ENCODE results near the gene SLC4A7. TPM values are rescaled to one million over a fixed set of nuclear protein-coding genes. Genes with fewer than 3 reads are reported as not detected.

Gene SLC4A7
- total and polyA plus RNA-seq, 10 of the 15 experiments (the other 5 are each of a cell fraction or from before 2014, with no cell fraction given) = 4.4 to 41.4 (median 18.3) TPM

- no TSS peak for BruUV-seq (replicated peaks)
- no peak overlapping the region for H3K4me3 ChIP-seq
- no peak for ATAC-seq
- H3K4me1 ChIP-seq (ENCODE audit: control insufficient read depth, insufficient read depth, low read length) = no peaks in the 10 kb centered on the region
- H4K20me1 ChIP-seq (ENCODE audit: control insufficient read depth, insufficient read depth) = no peaks in the 10 kb centered on the region
- no peaks in the 10 kb centered on the region for H3K9me3 ChIP-seq (replicated peaks; ENCODE audit: control insufficient read depth, insufficient read depth, low read length)
- no peak for DNase-seq (ENCODE audit: low read depth, low spot score)
- no peaks in the 10 kb centered on the region for H3K27me3 ChIP-seq (replicated peaks in 1 of 2; ENCODE audit: control insufficient read depth in 2 of 2, insufficient read depth in 2 of 2, low read length in 1 of 2)
- TF ChIP-seq BRCA1 (IDR thresholded peaks at IDR 0.05; ENCODE audit: low read depth, low read length) (no peak), NRF1 (conservative IDR thresholded peaks at IDR 0.05; ENCODE audit: low read depth, low read length) (no peak), ZBTB4 (CRISPR knock-in tag; IDR thresholded peaks at IDR 0.05) (no peak), E2F4 (IDR thresholded peaks at IDR 0.05; ENCODE audit: low read depth, low read length) (no peak), MAX (IDR thresholded peaks at IDR 0.05; ENCODE audit: low read depth, low read length) (no peak), RBBP5 (conservative IDR thresholded peaks at IDR 0.05) (no peak), CHD2 (IDR thresholded peaks at IDR 0.05; ENCODE audit: borderline replicate concordance, low read depth, low read length) (no peak), ZNF24 (IDR thresholded peaks at IDR 0.05) (no peak), ATF3 (IDR thresholded peaks at IDR 0.05; ENCODE audit: borderline replicate concordance, extremely low read depth, low read depth, low read length) (no peak), ZNF592 (IDR thresholded peaks at IDR 0.05) (no peak), NFXL1 (IDR thresholded peaks at IDR 0.05; ENCODE audit: borderline replicate concordance) (no peak), SIX5 (IDR thresholded peaks at IDR 0.05; ENCODE audit: low read depth, low read length, severe bottlenecking) (no peak), CHD4 (IDR thresholded peaks at IDR 0.05) (no peak), CREB1 (IDR thresholded peaks at IDR 0.05; ENCODE audit: low read depth) (no peak)
- no peak overlapping the region for H3K27ac ChIP-seq (ENCODE audit: control insufficient read depth, insufficient read depth)
- H3K9ac ChIP-seq (ENCODE audit: control insufficient read depth, insufficient read depth, low read length) = no peak overlapping the region
- ChIA-PET POLR2A (no interaction called here), CTCF (interaction anchor here (1.1 kb wide), 1 partner anchor 9 kb away, joined by 3 read pairs; no protein-coding TSS in a partner anchor), SMC1A (ENCODE audit: uncharacterized antibody, unreplicated experiment) (interaction anchor here (0.6 to 1.5 kb wide), 3 partner anchors 10 to 193 kb away, joined by 3 to 5 read pairs (median 4); no protein-coding TSS in a partner anchor), RAD21 (ENCODE audit: unreplicated experiment) (no interaction called here)
- H3K36me3 ChIP-seq (ENCODE audit: control insufficient read depth in 2 of 2, insufficient read depth in 2 of 2, low read length in 1 of 2) = no peaks in the 10 kb centered on the region
- H3K4me2 ChIP-seq (ENCODE audit: control insufficient read depth, insufficient read depth) = no peak overlapping the region
- in situ Hi-C loops (cut with MboI) = loop anchor here (10.0 kb wide), 1 partner anchor 857 kb away; the partner anchor contains the start of genes AZI2 and ZCWPW2
- WGBS (ENCODE audit: insufficient coverage, insufficient replicate concordance, low lambda C conversion rate, missing lambda C conversion rate) = 38% methylated on average over 1 of the region's 1 CpG
- intact Hi-C loops (cut with micrococcal nuclease; ENCODE audit: unreplicated experiment) = loop anchor here (10.0 kb wide), 1 partner anchor 857 kb away; the partner anchor contains the start of genes AZI2 and ZCWPW2
- no peak for FAIRE-seq
- peaks cover 18% of the 10 kb centered on the region for H3K79me2 ChIP-seq (ENCODE audit: control insufficient read depth, insufficient read depth, low read length)
- H2AFZ ChIP-seq (ENCODE audit: control insufficient read depth, low read depth, low read length) = no peak overlapping the region
Observed at GRCh38 chr3:27487383-27487782, 3.2 kb upstream of the SLC4A7 start.

Data from GM12878 (cell line).